ENCODE results near the gene CCDC152.
"Not testable (repeated sequence)": the region's sequence is repeated elsewhere in the genome, so short reads cannot be mapped to it uniquely, and the experiment has no call there.

Gene CCDC152

GRCh38 chr5:42756606-42757601, at the start of gene CCDC152:
TSS of gene CCDC152 (plus strand) at chr5:42756818. CDS start at chr5:42759122, 2,304 bp downstream.
- DNase-seq = no peak

GRCh38 chr5:42715785-42716184, 40.8 kb upstream of the CCDC152 start:
- DNase-seq = no peak

- DNase-seq = no peak
These were observed 38.0 kb upstream of the CCDC152 start for GRCh38 chr5:42718591-42718990.

- DNase-seq = no peak
These were observed 37.6 kb upstream of the CCDC152 start for GRCh38 chr5:42719034-42719433.

GRCh38 chr5:42720251-42720650, 36.4 kb upstream of the CCDC152 start:
- DNase-seq = no peak

- no peak for DNase-seq
These were observed 35.1 kb upstream of the CCDC152 start for GRCh38 chr5:42721484-42721883.

GRCh38 chr5:42734531-42735058, 22.0 kb upstream of the CCDC152 start:
- not testable (repeated sequence) for DNase-seq

GRCh38 chr5:42740920-42741319, 15.7 kb upstream of the CCDC152 start:
- DNase-seq = no peak

GRCh38 chr5:42745426-42745825, 11.2 kb upstream of the CCDC152 start:
- no peak for DNase-seq

- DNase-seq = no peak
These were observed 10.8 kb upstream of the CCDC152 start for GRCh38 chr5:42745856-42746255.

- no peak for DNase-seq
These were observed 7.6 kb upstream of the CCDC152 start for GRCh38 chr5:42749020-42749419.

- no peak for DNase-seq
These were observed 6.1 kb upstream of the CCDC152 start for GRCh38 chr5:42750507-42750906.

GRCh38 chr5:42751044-42751443, 5.6 kb upstream of the CCDC152 start:
- no peak for DNase-seq

- DNase-seq = no peak
These were observed 3.5 kb upstream of the CCDC152 start for GRCh38 chr5:42753099-42753498.

GRCh38 chr5:42759456-42759855, 2.8 kb downstream of the CCDC152 start:
- DNase-seq = no peak

- DNase-seq = no peak
These were observed 3.8 kb downstream of the CCDC152 start for GRCh38 chr5:42760426-42760825.

- DNase-seq = no peak
These were observed 5.2 kb downstream of the CCDC152 start for GRCh38 chr5:42761791-42762190.

GRCh38 chr5:42767491-42768105, 11.0 kb downstream of the CCDC152 start:
- DNase-seq = peak; percentile 23

- no peak for DNase-seq
These were observed 11.5 kb downstream of the CCDC152 start for GRCh38 chr5:42768106-42768504.

- no peak for DNase-seq
These were observed 13.4 kb downstream of the CCDC152 start for GRCh38 chr5:42770003-42770402.

GRCh38 chr5:42772265-42772993, 15.8 kb downstream of the CCDC152 start:
- DNase-seq = no peak

- no peak for DNase-seq
These were observed 22.5 kb downstream of the CCDC152 start for GRCh38 chr5:42779083-42779482.

- DNase-seq = no peak
These were observed 25.0 kb downstream of the CCDC152 start for GRCh38 chr5:42781584-42781983.

Measured in NCI-H526 treated with DMSO at 0.1 percent for 48 hours (cell line).